ENCODE results near the gene PCBP3.
"Not testable (repeated sequence)": the region's sequence is repeated elsewhere in the genome, so short reads cannot be mapped to it uniquely, and the experiment has no call there.

DNA sequence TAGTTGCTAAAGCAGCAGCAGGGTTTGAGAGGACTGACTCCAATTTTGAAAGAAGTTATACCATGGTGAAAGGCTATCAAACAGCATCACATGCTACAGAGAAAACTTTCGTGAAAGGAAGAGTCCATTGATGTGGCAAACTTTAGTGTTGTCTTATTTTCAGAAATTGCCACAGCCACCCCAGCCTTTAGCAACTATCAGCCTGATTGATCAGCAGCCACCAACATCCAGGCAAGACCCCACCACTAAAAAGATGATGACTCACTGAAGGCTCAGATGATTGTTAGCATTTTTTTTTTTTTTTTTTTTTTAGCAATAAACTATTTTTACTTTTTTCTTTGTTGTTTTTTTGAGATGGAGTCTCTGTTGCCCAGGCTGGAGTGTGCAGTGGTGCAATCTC is 35.3 kb downstream of the PCBP3 start:
- not testable (repeated sequence) for TF ChIP-seq POLR2AphosphoS5 (IDR thresholded peaks at IDR 0.05); RAD21 (conservative IDR thresholded peaks at IDR 0.05); EZH2 (IDR thresholded peaks at IDR 0.05; ENCODE audit: borderline replicate concordance, insufficient read depth, low read length, poor library complexity, severe bottlenecking); MXI1 (conservative IDR thresholded peaks at IDR 0.05; ENCODE audit: poor library complexity, severe bottlenecking); EP300 (conservative IDR thresholded peaks at IDR 0.05; ENCODE audit: poor library complexity, severe bottlenecking)
- TF ChIP-seq, protein P1, sequence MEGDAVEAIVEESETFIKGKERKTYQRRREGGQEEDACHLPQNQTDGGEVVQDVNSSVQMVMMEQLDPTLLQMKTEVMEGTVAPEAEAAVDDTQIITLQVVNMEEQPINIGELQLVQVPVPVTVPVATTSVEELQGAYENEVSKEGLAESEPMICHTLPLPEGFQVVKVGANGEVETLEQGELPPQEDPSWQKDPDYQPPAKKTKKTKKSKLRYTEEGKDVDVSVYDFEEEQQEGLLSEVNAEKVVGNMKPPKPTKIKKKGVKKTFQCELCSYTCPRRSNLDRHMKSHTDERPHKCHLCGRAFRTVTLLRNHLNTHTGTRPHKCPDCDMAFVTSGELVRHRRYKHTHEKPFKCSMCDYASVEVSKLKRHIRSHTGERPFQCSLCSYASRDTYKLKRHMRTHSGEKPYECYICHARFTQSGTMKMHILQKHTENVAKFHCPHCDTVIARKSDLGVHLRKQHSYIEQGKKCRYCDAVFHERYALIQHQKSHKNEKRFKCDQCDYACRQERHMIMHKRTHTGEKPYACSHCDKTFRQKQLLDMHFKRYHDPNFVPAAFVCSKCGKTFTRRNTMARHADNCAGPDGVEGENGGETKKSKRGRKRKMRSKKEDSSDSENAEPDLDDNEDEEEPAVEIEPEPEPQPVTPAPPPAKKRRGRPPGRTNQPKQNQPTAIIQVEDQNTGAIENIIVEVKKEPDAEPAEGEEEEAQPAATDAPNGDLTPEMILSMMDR (IDR thresholded peaks at IDR 0.05; ENCODE audit: poor library complexity, severe bottlenecking), result not testable (repeated sequence)
- TF ChIP-seq, protein P2, sequence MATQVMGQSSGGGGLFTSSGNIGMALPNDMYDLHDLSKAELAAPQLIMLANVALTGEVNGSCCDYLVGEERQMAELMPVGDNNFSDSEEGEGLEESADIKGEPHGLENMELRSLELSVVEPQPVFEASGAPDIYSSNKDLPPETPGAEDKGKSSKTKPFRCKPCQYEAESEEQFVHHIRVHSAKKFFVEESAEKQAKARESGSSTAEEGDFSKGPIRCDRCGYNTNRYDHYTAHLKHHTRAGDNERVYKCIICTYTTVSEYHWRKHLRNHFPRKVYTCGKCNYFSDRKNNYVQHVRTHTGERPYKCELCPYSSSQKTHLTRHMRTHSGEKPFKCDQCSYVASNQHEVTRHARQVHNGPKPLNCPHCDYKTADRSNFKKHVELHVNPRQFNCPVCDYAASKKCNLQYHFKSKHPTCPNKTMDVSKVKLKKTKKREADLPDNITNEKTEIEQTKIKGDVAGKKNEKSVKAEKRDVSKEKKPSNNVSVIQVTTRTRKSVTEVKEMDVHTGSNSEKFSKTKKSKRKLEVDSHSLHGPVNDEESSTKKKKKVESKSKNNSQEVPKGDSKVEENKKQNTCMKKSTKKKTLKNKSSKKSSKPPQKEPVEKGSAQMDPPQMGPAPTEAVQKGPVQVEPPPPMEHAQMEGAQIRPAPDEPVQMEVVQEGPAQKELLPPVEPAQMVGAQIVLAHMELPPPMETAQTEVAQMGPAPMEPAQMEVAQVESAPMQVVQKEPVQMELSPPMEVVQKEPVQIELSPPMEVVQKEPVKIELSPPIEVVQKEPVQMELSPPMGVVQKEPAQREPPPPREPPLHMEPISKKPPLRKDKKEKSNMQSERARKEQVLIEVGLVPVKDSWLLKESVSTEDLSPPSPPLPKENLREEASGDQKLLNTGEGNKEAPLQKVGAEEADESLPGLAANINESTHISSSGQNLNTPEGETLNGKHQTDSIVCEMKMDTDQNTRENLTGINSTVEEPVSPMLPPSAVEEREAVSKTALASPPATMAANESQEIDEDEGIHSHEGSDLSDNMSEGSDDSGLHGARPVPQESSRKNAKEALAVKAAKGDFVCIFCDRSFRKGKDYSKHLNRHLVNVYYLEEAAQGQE (IDR thresholded peaks at IDR 0.05; ENCODE audit: borderline replicate concordance), result not testable (repeated sequence)

Measured in neural cell (in vitro differentiated cells).